Vagina (tissue), 2 donors: ENCODE data around the gene FXR2.

Experiments used
- CTCF ChIP-seq, 3 experiments: fragments of 450-650 bp in 2 of 3; fragments of 200-600 bp in 1 of 3; sonication (generic) in 1 of 3; IDR thresholded peaks; one replicate each; pipeline ENCODE4 v1.5.1; 2017 to 2019; ENCODE audit warnings: antibody characterized with exemption in 3 of 3, mild to moderate bottlenecking in 2 of 3, moderate library complexity in 2 of 3
- POLR2A ChIP-seq, 2 donors: fragments of 450-650 bp; IDR thresholded peaks; one replicate each; pipeline ENCODE4 v1.6.1; 2017; ENCODE audit warnings: antibody characterized with exemption in 2 of 2, mild to moderate bottlenecking in 2 of 2, moderate library complexity in 2 of 2

DNA sequence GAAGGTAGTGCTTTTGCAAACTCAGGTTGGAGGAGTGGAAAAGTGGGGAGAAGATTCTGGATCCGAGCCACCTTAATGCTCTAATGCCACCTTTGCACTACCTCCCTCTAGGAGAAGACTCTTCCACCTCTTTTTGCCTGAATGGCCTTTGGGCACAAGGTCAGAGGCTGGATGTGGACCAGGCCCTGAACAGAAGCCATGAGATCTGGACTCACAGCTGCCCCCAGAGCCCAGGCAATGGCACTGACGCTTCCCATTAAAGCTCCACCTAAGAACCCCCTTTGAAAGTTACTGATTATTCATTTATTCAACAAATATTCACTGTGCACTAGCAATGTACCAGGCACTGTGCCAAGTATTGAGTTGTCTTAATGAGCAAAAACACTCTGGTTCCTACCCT lies 18.4 kb upstream of the FXR2 start:
- no peak for TF ChIP-seq CTCF (IDR thresholded peaks at IDR 0.05)
- TF ChIP-seq POLR2A (IDR thresholded peaks at IDR 0.05), result no peak
